HCT116 (cell line): ENCODE results near the gene SRPK2.

Experiments used
- CTCF ChIP-seq, 3 experiments: fragments of 200-600 bp in 1 of 3; sonication (generic) in 1 of 3; IDR thresholded peaks in 2 of 3; conservative IDR thresholded peaks in 1 of 3; 2 replicates each; pipeline ENCODE4 v1.5.1; 2012 to 2017; ENCODE audit warnings: low read depth in 2 of 3, low read length in 2 of 3, antibody characterized with exemption in 1 of 3, borderline replicate concordance in 1 of 3, control low read depth in 1 of 3, mild to moderate bottlenecking in 1 of 3, mixed read lengths in 1 of 3, mixed run types in 1 of 3, moderate library complexity in 1 of 3; ENCODE audit not compliant: insufficient read depth in 1 of 3
- RAD21 ChIP-seq: IDR thresholded peaks from 2 replicates; pipeline ENCODE4 v1.6.1; 2012; ENCODE audit warnings: low read depth, mild to moderate bottlenecking

- TF ChIP-seq CTCF (IDR thresholded peaks at IDR 0.05 in 2 of 3, conservative IDR thresholded peaks at IDR 0.05 in 1 of 3; ENCODE audit: borderline replicate concordance in 1 of 3, insufficient read depth in 1 of 3, low read depth in 2 of 3, low read length in 2 of 3) (0 out of 6 replicates have a peak, but pooled peaks of 1 of the 3 experiments have one; percentile 12), RAD21 (no peak)
Observed at GRCh38 chr7:105227391-105227790, 161.3 kb downstream of the SRPK2 start.
